Liver (tissue), 9 donors: Measurements from ENCODE around the gene CARMIL1. TPM values are rescaled to one million over a fixed set of nuclear protein-coding genes. Genes with fewer than 3 reads are reported as not detected.

ENCODE experiments used
- DNase-seq: peaks from one replicate; pipeline ENCODE4 v3.0.0-alpha.2; 2017; ENCODE audit warnings: low spot score
- H3K27ac ChIP-seq, 2 donors: one replicate each; pipeline ENCODE4 v1.7.0; 2013; ENCODE audit warnings: inconsistent platforms in 2 of 2, low read length in 2 of 2, control low read depth in 1 of 2, low read depth in 1 of 2, mild to moderate bottlenecking in 1 of 2
- H3K27me3 ChIP-seq, 4 donors: one replicate each; pipeline versions ENCODE4 v1.6.1 to v1.7.0; 2013; ENCODE audit warnings: low read length in 3 of 4, inconsistent platforms in 1 of 4, mild to moderate bottlenecking in 1 of 4, moderate library complexity in 1 of 4; ENCODE audit not compliant: control insufficient read depth in 4 of 4, insufficient read depth in 4 of 4
- H3K36me3 ChIP-seq, 4 donors: one replicate each; pipeline versions ENCODE4 v1.6.1 to v1.7.0; 2013; ENCODE audit warnings: low read length in 3 of 4, mild to moderate bottlenecking in 3 of 4, low read depth in 1 of 4, moderate library complexity in 1 of 4; ENCODE audit not compliant: control insufficient read depth in 4 of 4, insufficient read depth in 3 of 4
- H3K4me1 ChIP-seq, 4 donors: one replicate each; pipeline versions ENCODE4 v1.6.1 to v1.7.0; 2013; ENCODE audit warnings: low read length in 3 of 4, mild to moderate bottlenecking in 3 of 4, moderate library complexity in 1 of 4; ENCODE audit not compliant: control insufficient read depth in 4 of 4, insufficient read depth in 4 of 4
- H3K4me3 ChIP-seq, 3 donors: one replicate each; pipeline versions ENCODE4 v1.6.1 to v1.7.0; 2013; ENCODE audit warnings: low read length in 3 of 3, control low read depth in 1 of 3, low read depth in 1 of 3, mild to moderate bottlenecking in 1 of 3
- H3K9ac ChIP-seq, 2 donors: one replicate each; pipeline ENCODE4 v1.7.0; 2013; ENCODE audit warnings: low read length in 2 of 2, mild to moderate bottlenecking in 2 of 2, moderate library complexity in 2 of 2, control low read depth in 1 of 2, low read depth in 1 of 2
- H3K9me3 ChIP-seq, 4 donors: one replicate each; pipeline versions ENCODE4 v1.6.1 to v1.7.0; 2013; ENCODE audit warnings: low read length in 3 of 4; ENCODE audit not compliant: control insufficient read depth in 4 of 4
- FOXA1 ChIP-seq: IDR thresholded peaks from 2 replicates; pipeline ENCODE4 v1.6.1; 2016; ENCODE audit warnings: antibody characterized with exemption
- FOXA2 ChIP-seq: IDR thresholded peaks from 2 replicates; pipeline ENCODE4 v1.6.1; 2016; ENCODE audit warnings: antibody characterized with exemption
- HNF4A ChIP-seq, 2 donors: conservative IDR thresholded peaks; 2 replicates each; pipeline ENCODE4 v1.6.1; 2016; ENCODE audit warnings: antibody characterized with exemption in 2 of 2, mild to moderate bottlenecking in 2 of 2
- HNF4G ChIP-seq: IDR thresholded peaks from 2 replicates; pipeline ENCODE4 v1.6.1; 2016; ENCODE audit warnings: antibody characterized with exemption
- NR2F2 ChIP-seq: IDR thresholded peaks from 2 replicates; pipeline ENCODE4 v1.6.1; 2016; ENCODE audit warnings: antibody characterized with exemption
- RAD21 ChIP-seq, 2 donors: IDR thresholded peaks; 2 replicates each; pipeline ENCODE4 v1.6.1; 2016; ENCODE audit warnings: antibody characterized with exemption in 2 of 2, mild to moderate bottlenecking in 2 of 2
- YY1 ChIP-seq: IDR thresholded peaks from 2 replicates; pipeline ENCODE4 v1.6.1; 2016; ENCODE audit warnings: antibody characterized with exemption, mild to moderate bottlenecking
- WGBS: extraction: QIAGEN DNeasy Blood & Tissue Kit; methylation state at CpG from one replicate; pipeline ENCODE4 v1.1.7; 2013; 5-methylcytosine and 5-hydroxymethylcytosine counted together
- polyA plus RNA-seq, 2 donors: library from polyadenylated mRNA; stranded (reverse) in 1 of 2; unstranded in 1 of 2; fragments of 200-250 nt in 1 of 2; fragments of >200 nt in 1 of 2; fragmentation: Nextera tagmentation in 1 of 2; extraction: Ambion mirVana in 1 of 2; gene quantifications; one replicate each; pipeline versions ENCODE4 v1.2.1 to v1.2.3, GENCODE V29; 2013 to 2015
- total RNA-seq, 2 donors: library from RNA; depleted of rRNA; stranded (reverse); fragments of >200 nt; gene quantifications; one replicate each; pipeline ENCODE4 v1.2.3, GENCODE V29; 2014
- TF ChIP-seq, protein P1 (sequence below): fragments of 150-350 bp; IDR thresholded peaks from 2 replicates; pipeline ENCODE4 v1.5.1; 2017; ENCODE audit warnings: improper control_type of control experiment, low read depth, low read length; ENCODE audit not compliant: missing input control
- TF ChIP-seq, protein P2 (sequence below): IDR thresholded peaks from 2 replicates; pipeline ENCODE4 v1.6.1; 2016; ENCODE audit warnings: antibody characterized with exemption
- TF ChIP-seq, protein P3 (sequence below): IDR thresholded peaks from 2 replicates; pipeline ENCODE4 v1.6.1; 2016; ENCODE audit warnings: antibody characterized with exemption
- TF ChIP-seq, protein P4 (sequence below): IDR thresholded peaks from 2 replicates; pipeline ENCODE4 v1.6.1; 2016; ENCODE audit warnings: antibody characterized with exemption, mild to moderate bottlenecking
- donor health status: healthy.
- donor health status: healthy.
- donor health status: healthy.
- donor health status: healthy.
- donor health status: healthy.

Gene CARMIL1
- total and polyA plus RNA-seq, 4 donors, result 1.4 to 9.5 (median 3.5) TPM

DNA sequence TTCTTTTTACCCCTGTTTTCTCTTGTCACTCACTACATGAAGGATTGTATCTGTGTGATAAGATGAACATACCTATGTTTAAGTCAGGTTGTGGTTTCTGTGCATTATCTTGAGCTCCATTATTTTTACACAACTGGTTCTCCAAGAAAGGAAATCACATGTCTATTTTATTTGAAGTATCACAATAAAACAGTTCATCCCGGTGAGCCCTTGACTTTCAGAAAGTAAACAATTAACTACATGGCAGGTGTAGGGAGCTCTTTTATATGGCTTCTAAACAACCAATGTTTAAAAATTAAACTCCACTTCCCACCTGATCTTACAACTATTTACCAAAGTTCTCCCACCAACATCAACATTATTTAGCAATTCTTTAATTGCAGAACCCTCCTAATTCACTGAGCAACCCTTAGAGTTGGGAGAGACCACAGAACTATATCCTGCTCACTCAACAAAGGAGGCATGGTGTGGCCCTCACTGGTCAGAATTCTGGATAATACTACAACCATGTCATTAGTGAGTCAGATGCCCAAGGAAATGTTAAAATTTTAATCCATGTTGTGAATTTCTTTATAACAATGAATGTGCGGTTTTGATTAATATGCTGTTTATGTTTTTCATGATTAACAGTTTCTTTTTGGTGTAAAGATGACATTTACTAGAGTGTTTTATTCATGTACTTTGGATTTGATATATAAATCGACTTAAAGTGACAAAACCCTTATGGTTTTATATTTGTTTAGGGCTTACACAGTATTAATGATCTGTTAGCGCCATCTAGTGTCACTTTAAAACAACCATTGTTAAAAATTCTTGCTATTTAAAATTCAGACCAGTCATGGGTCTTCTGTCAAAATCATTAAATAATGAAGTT is 322.9 kb downstream of the CARMIL1 start:
- no peak overlapping the region for H3K27ac ChIP-seq
- H3K4me1 ChIP-seq, result no peaks in the 10 kb centered on the region
- no peak overlapping the region for H3K4me3 ChIP-seq
- H3K27me3 ChIP-seq, result no peaks in the 10 kb centered on the region
- 26% methylated on average over 4 of the region's 4 CpGs for WGBS
- TF ChIP-seq, protein P1, sequence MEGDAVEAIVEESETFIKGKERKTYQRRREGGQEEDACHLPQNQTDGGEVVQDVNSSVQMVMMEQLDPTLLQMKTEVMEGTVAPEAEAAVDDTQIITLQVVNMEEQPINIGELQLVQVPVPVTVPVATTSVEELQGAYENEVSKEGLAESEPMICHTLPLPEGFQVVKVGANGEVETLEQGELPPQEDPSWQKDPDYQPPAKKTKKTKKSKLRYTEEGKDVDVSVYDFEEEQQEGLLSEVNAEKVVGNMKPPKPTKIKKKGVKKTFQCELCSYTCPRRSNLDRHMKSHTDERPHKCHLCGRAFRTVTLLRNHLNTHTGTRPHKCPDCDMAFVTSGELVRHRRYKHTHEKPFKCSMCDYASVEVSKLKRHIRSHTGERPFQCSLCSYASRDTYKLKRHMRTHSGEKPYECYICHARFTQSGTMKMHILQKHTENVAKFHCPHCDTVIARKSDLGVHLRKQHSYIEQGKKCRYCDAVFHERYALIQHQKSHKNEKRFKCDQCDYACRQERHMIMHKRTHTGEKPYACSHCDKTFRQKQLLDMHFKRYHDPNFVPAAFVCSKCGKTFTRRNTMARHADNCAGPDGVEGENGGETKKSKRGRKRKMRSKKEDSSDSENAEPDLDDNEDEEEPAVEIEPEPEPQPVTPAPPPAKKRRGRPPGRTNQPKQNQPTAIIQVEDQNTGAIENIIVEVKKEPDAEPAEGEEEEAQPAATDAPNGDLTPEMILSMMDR, result peak; percentile 53
- TF ChIP-seq, protein P2, sequence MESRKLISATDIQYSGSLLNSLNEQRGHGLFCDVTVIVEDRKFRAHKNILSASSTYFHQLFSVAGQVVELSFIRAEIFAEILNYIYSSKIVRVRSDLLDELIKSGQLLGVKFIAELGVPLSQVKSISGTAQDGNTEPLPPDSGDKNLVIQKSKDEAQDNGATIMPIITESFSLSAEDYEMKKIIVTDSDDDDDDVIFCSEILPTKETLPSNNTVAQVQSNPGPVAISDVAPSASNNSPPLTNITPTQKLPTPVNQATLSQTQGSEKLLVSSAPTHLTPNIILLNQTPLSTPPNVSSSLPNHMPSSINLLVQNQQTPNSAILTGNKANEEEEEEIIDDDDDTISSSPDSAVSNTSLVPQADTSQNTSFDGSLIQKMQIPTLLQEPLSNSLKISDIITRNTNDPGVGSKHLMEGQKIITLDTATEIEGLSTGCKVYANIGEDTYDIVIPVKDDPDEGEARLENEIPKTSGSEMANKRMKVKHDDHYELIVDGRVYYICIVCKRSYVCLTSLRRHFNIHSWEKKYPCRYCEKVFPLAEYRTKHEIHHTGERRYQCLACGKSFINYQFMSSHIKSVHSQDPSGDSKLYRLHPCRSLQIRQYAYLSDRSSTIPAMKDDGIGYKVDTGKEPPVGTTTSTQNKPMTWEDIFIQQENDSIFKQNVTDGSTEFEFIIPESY, result no peak
- TF ChIP-seq RAD21 (IDR thresholded peaks at IDR 0.05) (peak; percentile 83 to 85), FOXA2 (no peak)
- H3K9ac ChIP-seq, result no peak overlapping the region
- peaks cover 0 to 2% (median 0%) of the 10 kb centered on the region in 4 donors for H3K36me3 ChIP-seq
- no peak for DNase-seq
- H3K9me3 ChIP-seq, result no peaks in the 10 kb centered on the region

DNA sequence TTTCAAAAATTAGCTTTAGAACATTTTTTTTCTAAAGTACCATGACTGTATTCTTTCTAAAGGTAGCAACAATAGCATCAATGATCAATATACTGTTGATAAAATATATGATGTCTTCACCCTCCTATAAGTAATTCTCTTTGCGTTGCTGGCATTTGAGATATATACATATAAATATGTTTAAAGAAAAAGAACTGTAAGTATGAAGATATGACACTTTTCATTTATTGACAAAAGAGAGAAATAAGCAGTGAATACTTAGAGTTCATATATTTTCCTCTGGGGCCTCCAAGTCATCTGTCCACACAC is 323.5 kb downstream of the CARMIL1 start:
- WGBS, result 98% methylated on average over 1 of the region's 1 CpG
- H3K4me1 ChIP-seq, result no peaks in the 10 kb centered on the region
- no peak for DNase-seq
- no peak overlapping the region for H3K27ac ChIP-seq
- no peak overlapping the region for H3K9ac ChIP-seq
- no peaks in the 10 kb centered on the region for H3K9me3 ChIP-seq
- no peak overlapping the region for H3K4me3 ChIP-seq
- no peak for TF ChIP-seq YY1
- no peak for TF ChIP-seq HNF4G
- TF ChIP-seq HNF4A (conservative IDR thresholded peaks at IDR 0.05), result no peak
- TF ChIP-seq, protein P3, sequence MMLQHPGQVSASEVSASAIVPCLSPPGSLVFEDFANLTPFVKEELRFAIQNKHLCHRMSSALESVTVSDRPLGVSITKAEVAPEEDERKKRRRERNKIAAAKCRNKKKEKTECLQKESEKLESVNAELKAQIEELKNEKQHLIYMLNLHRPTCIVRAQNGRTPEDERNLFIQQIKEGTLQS, result no peak
- TF ChIP-seq FOXA2, result no peak
- H3K27me3 ChIP-seq, result no peaks in the 10 kb centered on the region
- H3K36me3 ChIP-seq, result peaks cover 0 to 2% (median 0%) of the 10 kb centered on the region in 4 donors

DNA sequence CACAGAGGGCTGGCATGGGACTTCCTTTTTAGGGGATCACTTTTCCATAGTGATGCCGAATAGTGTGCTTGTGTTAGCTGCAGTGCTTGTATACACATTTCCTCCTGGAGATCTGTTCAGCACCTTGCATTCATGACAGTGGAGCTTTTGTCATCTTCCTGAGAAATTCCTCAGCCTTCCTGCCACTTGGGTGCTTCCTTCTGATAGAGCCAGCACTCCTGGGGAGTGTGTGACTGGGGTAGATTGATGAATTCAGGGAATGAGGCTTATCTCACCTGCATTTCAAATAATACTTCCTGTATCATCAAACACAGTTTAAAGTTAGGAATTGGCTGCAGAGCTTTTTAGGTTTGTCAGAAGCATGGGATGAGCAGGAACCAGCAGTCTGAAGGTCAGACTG is 324.1 kb downstream of the CARMIL1 start:
- Histone ChIP-seq H3K9ac (peak overlapping the region in 1 of 2 donors; percentile 18), H3K36me3 (peaks cover 0 to 2% (median 0%) of the 10 kb centered on the region in 4 donors), H3K4me1 (no peaks in the 10 kb centered on the region), H3K27me3 (no peaks in the 10 kb centered on the region), H3K27ac (no peak overlapping the region), H3K9me3 (no peaks in the 10 kb centered on the region), H3K4me3 (no peak overlapping the region)
- no peak for DNase-seq
- no peak for TF ChIP-seq HNF4A (conservative IDR thresholded peaks at IDR 0.05)
- TF ChIP-seq, protein P4, sequence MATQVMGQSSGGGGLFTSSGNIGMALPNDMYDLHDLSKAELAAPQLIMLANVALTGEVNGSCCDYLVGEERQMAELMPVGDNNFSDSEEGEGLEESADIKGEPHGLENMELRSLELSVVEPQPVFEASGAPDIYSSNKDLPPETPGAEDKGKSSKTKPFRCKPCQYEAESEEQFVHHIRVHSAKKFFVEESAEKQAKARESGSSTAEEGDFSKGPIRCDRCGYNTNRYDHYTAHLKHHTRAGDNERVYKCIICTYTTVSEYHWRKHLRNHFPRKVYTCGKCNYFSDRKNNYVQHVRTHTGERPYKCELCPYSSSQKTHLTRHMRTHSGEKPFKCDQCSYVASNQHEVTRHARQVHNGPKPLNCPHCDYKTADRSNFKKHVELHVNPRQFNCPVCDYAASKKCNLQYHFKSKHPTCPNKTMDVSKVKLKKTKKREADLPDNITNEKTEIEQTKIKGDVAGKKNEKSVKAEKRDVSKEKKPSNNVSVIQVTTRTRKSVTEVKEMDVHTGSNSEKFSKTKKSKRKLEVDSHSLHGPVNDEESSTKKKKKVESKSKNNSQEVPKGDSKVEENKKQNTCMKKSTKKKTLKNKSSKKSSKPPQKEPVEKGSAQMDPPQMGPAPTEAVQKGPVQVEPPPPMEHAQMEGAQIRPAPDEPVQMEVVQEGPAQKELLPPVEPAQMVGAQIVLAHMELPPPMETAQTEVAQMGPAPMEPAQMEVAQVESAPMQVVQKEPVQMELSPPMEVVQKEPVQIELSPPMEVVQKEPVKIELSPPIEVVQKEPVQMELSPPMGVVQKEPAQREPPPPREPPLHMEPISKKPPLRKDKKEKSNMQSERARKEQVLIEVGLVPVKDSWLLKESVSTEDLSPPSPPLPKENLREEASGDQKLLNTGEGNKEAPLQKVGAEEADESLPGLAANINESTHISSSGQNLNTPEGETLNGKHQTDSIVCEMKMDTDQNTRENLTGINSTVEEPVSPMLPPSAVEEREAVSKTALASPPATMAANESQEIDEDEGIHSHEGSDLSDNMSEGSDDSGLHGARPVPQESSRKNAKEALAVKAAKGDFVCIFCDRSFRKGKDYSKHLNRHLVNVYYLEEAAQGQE, result no peak
- TF ChIP-seq, protein P2, result no peak
- no peak for TF ChIP-seq RAD21 (IDR thresholded peaks at IDR 0.05)
- no peak for TF ChIP-seq FOXA1
- no peak for TF ChIP-seq NR2F2
- no peak for TF ChIP-seq HNF4G
- WGBS, result 90% methylated on average over 1 of the region's 1 CpG
